OCI-M2 (cell line): ENCODE data around the gene DYNLRB1.
"Not testable (repeated sequence)": the region's sequence is repeated elsewhere in the genome, so short reads cannot be mapped to it uniquely, and the experiment has no call there.

ENCODE experiments used
- DNase-seq: peaks from one replicate; lab custom pipeline; 2025; ENCODE audit not compliant: unreplicated experiment; lab: John Stamatoyannopoulos, UW

DYNLRB1 gene

DNA sequence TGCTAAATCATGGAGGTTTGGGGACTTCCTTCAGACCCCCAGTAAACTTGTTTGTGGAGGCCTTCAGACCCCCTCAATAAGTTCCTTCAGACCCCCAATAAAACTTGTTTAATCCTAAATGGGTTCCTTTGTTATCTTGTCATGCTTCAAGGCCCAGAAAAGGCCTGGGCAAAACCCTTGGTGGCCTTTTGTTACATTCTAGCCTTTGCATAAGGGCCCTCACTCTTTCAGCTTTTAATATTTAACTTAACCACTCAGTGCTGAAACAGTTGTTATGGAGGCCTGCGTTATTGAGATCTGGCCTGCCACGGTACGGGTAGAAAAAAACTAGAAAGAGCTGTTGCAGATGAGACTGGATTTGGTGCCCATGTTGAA is 4.3 kb upstream of the DYNLRB1 start:
- no peak for DNase-seq

DNA sequence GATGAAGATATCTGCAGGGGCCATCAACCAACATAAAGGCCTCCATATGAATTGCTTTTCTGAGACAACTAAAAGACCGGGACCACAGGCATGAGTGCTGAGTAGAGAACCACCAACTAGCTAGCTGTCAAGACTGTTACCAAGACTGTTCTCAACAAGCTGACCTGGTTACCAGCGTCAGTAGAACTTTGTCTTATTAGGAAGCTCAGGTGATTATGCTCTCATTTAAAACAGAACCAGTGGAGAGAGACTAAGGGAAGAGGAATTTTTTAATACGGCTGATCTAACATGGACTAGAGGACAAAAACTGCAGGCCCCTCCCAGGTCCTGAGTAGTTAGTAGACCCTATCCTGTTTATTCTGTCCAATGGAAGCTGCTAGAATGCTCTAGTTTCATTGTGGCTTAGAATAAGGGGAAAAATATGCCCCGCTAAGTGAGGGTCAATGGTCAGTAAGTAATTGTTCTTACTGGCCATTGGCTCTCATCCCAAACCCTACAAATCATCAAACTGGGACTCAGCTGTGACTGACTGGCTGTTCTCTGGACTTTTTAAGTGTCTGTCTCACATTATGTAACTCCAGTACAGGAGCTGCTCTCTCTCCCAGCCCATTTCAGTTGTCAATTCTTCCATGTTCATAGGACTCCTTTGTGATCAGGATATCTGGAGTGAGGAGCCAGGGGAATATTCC is 3.8 kb upstream of the DYNLRB1 start:
- DNase-seq: no peak

DNA sequence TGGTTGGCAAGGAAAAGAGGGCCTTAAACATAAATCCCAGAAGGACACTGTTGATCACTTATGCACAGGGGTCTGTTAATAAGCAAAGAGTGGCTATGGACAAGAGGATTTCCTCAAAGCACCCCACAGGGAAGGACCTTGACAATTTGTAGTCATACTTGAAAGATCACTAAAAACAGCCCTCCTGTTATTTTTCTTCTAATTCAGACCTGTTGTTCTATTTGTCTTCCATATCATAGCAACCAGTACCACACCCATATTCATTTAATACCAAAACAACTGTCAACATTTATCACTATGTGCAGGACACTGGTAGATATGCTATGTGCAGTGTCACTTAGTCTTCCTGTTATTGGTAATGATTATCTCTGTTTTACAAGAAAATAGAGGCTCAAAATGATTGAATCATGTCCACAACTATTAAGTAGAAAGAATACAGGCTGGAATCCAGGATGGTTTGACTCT is 3.2 kb upstream of the DYNLRB1 start:
- no peak for DNase-seq

DNA sequence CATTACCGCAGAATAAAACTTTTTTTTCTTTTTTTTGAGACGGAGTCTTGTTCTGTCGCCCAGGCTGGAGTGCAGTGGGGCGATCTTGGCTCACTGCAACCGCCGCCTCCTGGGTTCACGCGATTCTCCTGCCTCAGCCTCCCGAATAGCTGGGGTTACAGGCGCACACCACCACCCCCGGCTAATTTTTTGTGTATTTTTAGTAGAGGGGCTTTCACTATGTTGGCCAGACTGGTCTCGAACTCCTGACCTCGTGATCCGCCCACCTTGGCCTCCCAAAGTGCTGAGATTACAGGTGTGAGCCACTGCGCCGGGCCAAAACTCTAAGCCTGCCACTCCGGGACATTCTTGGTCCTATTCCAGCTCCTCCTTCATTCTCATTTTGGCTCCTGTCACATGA is 2.2 kb upstream of the DYNLRB1 start:
- not testable (repeated sequence) for DNase-seq

DNA sequence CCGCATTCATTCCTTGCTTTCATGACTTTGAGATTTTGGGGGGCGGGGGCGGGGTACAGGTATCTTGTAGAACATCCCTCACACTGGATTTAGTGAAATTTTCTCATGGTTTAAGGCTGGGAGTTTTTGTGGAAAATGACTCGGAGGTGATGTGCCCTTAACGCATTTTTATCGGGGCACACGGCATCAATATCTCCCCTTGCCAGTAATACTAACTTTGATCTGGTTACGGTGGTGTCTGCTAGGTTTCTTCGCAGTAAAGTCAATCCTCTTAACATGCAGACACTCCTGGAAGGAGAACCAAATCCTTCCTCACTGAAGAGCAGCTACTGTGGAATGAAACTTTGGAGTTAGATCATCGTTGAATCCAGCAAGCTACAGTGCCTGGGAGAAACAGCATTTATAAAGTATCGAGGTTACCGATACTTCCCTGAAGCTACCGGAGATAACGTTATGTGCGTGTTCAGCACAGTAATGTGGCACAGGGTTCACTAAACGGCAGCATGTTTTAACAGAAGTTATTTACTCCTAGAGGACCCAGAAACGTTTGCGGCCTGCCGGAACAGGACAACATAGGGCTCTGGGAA is 1.2 kb upstream of the DYNLRB1 start:
- DNase-seq: no peak

DNA sequence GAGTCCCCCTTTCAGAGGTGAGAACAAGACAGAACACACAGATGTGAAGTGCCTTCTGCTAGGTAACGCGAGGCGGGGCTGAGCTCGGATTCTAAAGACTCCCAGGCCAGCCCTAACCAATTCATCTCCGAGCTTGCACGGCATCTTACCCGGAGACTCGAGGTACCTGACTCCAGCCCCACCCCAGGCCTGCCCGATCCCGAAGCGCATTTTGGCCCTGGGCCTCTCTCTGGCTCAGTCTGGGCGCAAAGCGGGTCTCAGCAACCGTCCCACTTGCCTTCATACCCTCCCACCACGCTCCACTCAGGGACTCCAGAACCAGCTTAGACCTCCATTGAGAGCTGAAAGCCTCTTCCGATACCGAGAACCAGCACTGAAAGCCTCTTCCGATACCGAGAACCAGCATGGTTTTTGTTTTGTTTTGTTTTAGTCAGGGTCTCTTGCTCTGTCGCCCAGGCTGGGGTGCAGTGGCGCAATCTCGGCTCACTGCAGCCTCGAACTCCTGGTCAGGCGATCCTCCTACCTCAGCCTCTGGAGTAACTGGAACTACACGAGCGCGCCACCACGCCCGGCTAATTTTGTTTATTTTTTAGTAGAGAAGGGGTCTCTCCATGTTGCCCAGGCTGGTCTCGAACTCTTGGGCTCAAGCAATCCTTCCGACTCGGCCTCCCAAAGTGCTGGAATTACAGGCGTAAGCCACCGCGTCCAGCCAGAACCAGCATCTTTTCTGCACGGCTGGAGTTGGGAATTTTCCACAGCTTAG is 557 bp upstream of the DYNLRB1 start:
- peak; percentile 37 for DNase-seq

DNA sequence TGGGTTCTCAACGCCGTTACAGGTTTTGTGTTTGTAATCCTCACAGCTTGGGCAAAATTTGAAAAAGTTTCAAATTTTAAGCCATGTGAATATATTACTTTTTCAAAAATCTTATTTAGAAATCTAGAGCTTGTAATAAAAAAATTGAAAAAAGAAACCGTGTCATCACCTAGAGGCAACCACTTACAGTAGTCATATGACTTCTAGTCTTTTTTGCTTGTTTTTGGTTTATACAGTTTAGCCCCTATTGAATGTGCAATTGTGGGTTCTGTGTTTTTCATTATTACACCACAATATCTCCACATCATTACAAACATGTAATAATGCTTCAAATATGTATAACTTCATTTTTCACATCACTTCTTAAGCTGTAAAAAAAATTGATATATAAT is 888 bp downstream of the DYNLRB1 start:
- no peak for DNase-seq

DNA sequence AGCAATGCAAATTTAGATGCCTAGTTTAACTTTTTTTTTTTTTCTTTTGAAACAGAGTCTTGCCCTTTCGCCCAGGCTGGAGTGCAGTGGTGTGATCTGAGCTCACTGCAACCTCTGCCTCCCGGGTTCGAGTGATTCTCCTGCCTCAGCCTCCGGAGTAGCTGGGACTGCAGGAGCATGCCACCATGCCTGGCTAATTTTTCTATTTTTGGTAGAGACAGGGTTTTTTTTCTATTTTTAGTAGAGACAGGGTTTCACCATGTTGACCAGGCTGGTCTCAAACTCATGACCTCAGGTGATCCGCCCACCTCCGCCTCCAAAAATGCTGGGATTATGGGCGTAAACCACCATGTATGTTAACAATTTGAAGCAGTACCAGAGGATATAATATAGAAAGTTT is 2.6 kb downstream of the DYNLRB1 start:
- not testable (repeated sequence) for DNase-seq

DNA sequence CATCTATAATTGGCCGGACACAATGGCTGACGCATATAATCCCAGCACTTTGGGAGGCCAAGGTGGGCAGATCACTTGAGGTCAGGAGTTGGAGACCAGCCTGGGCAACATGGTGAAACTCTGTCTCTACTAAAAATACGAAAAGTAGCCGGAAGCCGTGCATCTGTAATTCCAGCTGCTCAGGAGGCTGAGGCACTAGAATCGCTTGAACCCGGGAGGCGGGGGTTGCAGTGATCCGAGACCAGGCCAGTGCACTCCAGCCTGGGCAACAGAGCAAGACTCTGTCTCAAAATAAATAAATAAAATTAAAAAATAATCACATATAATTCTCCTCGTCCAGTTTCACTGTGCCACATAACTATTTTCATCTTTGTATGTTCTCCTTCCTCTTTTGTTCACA is 3.6 kb downstream of the DYNLRB1 start:
- DNase-seq: not testable (repeated sequence)

DNA sequence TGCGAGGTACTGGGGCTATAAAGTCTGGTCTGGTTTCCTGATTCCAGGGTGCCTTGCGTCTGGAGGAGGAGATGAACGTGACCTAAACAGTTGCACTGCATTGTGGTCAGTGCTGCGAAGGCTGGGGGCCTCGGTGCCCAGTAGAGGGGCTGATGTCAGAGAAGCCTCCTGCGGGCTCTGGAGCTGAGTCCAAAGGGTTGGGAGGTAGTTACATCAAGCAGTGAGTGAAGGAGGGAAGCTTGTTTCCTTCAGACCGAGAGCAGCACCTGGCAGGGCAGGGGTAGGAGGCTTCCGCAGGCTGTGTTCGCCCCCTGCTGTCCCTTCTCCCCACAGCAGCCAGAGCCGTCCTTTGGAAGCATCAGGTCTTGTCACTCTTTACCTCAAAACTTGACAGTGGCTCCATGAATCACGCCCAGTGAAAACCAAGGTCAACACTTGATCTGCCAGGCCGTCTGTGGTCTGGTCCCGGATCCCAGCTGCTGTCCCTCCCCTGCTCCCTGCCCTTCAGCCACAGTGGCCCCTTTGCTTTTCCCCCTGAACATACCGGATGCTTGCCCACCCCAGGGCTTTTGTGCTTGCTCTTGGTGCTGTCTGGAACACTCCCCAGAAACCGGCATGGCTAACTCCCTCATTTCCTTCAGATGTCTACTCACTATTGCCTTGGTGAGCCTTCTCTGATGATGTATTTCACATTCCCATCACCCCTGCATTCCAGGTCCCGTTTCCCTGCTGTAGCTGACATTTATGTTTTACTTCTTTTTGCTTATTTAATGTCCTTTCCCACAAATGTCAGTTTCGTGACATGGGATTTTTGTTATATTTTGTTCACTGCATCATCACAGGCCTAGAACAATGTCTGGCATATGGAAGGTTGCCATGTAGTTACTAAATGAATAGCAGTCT is 7.0 kb downstream of the DYNLRB1 start:
- no peak for DNase-seq

DNA sequence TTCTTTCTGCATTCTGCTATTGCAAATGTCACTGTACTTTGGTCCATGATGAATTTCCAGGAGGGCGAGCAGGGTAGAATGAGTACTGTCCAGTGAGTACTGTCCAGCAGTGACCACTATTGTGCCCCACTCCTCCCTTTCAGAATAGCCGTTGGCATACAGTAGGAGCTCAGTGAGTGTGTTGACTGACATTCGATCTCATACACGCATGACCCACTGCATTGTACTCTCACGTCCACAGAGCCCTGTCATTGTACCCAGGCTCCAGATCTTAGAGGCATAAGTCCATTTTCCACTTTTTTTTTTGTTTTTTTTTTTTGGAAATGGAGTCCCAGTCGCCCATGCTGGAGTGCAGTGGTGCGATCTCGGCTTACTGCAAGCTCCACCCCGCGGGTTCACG is 8.2 kb downstream of the DYNLRB1 start:
- no peak for DNase-seq

DNA sequence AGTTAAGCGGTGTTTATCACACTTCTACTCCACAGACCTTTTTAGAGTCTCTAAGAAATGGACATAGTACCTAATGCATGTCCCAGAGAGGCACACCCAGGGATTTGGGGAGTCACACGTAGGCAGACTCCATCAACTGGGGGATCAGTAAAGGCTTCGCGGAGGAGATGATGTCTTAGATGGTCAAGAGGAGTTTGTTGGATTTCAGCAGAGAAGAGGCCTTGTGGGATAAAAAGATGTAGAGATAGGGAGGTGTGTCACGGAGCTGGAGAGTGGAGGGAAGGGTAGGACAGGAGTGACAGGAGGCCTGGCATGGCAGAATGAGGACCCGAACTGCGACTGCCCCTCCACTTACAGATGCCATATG is 9.1 kb downstream of the DYNLRB1 start:
- no peak for DNase-seq

DNA sequence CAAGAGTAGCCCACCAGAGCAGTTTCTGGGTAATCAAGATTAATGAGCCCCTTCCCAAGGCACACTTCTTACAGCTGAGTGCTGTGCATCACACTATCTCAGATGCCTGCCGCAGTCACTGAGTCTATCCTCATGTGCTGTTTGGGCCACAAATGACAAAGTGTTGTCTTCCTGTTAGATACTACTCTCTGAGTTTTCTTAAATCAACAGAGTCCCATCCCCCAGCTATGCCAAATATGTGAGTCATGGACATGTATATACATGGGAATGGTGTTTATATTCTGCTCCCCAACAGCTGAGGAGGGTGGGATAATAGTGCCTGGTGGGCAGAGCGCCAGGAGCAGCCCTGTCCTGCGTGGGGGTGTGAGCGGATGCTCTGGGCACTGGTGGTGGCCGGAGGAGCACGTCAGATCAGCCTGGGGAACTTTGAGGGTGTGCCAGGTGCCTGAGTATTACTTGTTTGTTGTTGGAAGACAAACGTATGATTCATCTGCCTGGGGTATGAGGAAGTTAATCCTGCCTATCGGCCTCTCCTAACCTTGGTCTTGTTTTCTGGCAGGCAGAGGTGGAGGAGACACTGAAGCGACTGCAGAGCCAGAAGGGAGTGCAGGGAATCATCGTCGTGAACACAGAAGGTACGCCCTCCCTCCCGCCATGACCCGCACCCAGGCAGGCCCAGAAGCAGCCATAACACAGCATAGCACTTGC is 9.6 kb downstream of the DYNLRB1 start:
- no peak for DNase-seq

DNA sequence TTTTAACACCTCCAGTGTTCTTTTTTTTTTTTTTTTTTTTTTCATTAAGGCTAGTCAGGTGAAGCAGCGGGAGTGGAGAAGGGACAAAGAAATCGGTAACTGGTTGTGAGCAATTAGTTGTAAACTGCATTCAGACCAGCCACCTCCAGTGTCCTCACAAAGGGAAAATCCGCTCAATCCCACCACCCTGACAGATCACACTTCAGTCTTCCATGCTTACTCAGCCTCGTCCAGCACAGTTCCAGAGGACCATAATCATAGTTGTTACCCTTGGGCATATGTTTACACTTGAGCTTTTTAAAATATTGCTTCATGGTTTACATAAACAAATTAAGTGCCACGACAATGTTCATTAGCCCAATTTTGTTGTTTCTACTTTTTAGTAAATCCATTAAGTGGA is 10.2 kb downstream of the DYNLRB1 start:
- DNase-seq: no peak

DNA sequence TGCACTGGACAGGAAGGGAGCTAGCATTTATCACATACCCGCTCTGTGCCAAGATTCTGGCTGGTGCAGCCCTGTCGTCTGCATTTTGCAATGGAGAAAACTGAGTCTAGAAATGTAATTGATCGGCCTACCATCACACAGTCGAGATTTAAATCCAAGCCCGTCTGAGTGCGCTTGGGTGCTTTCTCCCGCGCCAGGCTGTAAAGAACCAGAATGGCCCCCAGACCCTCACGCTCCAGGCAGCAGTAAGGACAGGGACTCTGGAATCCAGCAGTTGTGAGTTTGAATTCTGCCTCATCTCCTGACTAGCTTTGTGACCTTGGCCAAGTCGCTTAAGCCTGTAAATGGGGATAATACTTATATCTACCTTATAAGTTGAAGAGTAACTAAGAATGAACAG is 10.8 kb downstream of the DYNLRB1 start:
- no peak for DNase-seq

DNA sequence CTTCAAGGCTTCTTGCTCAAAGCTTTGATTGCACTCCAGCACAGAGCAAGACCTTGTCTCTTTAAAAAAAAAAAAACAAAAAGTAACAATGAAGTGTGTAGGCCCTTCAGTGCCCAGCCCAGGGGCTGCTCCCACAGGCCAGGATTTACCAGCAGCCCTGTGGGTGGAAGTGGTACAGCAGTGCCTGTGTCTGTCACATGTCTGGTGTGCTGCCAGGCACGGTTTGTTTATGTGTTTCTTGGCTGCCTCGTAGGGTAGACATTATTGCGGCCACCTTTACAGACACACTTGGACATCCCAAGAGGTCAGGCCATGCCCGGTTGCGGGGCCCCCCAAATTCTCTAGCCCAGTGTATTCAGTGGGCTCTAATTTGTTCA is 12.7 kb downstream of the DYNLRB1 start:
- no peak for DNase-seq

DNA sequence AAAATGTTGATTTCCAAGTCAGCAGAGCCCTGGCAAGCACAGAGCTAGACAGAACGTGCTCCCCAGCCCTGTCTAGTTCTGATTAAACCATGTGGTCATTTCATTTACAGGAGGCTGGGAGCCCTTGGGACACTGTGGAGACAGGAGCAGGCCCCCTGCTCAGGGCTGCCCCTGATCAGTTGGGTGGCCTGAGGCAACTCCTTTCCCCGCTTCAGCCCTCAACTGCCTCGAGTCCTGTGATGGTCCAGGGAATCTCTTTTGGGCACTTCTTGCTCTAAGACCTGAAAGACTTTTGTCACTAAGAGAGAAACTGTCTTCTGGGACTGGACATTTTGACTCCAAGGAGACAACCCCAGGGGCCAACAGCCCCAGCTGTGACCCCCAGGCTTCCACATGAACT is 13.5 kb downstream of the DYNLRB1 start:
- no peak for DNase-seq

DNA sequence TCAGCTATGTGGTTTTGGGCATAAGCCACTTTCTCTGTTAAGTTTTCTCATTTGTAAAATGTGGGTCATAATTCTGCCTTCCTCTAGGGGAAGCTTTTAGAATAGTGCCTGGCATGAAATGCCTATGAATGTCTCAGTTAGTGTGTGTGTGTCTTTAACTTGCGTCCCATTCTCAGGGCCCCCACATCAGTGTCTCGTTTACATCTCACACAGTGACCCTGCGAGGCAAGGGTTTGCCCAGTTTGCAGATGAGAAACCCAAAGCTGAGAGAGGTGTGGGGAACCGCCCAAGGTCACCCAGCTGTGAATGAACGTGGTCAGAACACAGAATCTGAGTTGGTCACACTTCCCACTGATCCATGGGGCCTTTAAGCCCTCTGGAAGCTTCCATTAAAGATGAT is 14.1 kb downstream of the DYNLRB1 start:
- no peak for DNase-seq

DNA sequence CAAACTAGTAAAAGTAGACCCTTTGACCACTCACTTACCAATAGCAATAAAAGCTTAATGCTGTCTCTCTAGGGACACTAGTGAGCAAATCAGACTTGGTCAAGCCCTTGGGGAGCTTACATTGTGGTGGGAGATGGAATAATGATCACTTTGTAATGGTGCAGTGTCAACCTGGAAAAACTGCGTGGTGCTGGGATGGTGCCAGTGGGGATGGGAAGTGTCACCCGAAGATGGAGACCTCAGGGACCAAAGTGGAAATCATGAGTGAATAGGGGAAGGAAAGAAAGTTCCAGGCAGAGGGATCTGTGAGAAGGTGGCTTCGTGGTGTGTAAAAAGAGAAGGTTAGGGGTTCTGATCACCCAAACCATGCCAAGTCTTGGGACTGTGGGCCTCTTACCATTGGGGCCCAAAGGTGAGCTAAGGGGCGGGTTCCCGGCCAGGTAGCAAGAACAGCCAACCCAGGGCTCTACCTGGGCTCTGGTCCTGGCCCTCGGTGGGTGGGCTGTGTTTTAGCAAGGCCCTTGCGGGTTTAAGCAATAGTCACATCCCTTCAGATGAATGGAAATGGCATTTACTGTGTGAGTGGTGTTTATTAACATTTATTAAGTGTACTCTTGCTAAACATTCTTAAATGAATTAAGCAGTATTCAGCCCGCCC is 15.5 kb downstream of the DYNLRB1 start:
- no peak for DNase-seq

DNA sequence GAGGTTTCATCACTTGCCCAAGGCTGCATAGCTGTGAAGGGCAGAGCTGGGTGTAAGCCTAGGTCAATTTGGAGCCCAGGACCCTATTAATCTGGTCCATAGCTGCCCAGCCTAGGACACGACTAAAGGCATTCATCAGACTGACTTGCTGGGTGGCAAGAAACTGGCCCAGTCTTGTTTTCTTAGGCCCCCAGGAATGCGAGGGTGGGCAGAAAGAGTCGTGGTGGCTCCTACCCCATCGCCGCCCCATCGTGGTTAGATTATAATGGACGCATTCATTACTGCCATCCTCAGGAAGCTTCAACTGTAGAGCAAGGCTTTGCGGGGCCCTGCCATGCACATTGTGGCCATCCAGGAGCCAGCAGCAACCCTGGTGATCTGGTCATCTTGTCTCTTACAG is 16.1 kb downstream of the DYNLRB1 start:
- DNase-seq: no peak
